Ammon's horn (tissue), 1 donor: ENCODE data around the gene RPL37A.

Source experiments
- DNase-seq: peaks from one replicate; pipeline ENCODE4 v3.0.0-alpha.2; 2016; ENCODE audit warnings: low spot score

Gene RPL37A

GRCh38 chr2:216498379-216499352 lies at the start of gene RPL37A:
Gene RPL37A, plus strand, starts transcription at chr2:216498844. Its CDS starts 31 bp downstream, at chr2:216498875.
- DNase-seq = peak; percentile 97

GRCh38 chr2:216450346-216450745 lies 48.3 kb upstream of the RPL37A start:
- DNase-seq = no peak

- DNase-seq = no peak
These were observed 47.9 kb upstream of the RPL37A start for GRCh38 chr2:216450784-216451183.

GRCh38 chr2:216453955-216454614 lies 44.6 kb upstream of the RPL37A start:
- no peak for DNase-seq

GRCh38 chr2:216463148-216463547 lies 35.5 kb upstream of the RPL37A start:
- DNase-seq = no peak

- no peak for DNase-seq
These were observed 34.4 kb upstream of the RPL37A start for GRCh38 chr2:216464104-216464720.

- no peak for DNase-seq
These were observed 33.0 kb upstream of the RPL37A start for GRCh38 chr2:216465579-216466195.

GRCh38 chr2:216467845-216468244 lies 30.8 kb upstream of the RPL37A start:
- no peak for DNase-seq

GRCh38 chr2:216469661-216470060 lies 29.0 kb upstream of the RPL37A start:
- DNase-seq = no peak

- no peak for DNase-seq
These were observed 25.5 kb upstream of the RPL37A start for GRCh38 chr2:216473187-216473586.

- peak; percentile 58 for DNase-seq
These were observed 23.5 kb upstream of the RPL37A start for GRCh38 chr2:216474925-216475670.

- DNase-seq = no peak
These were observed 22.9 kb upstream of the RPL37A start for GRCh38 chr2:216475767-216476166.

- no peak for DNase-seq
These were observed 21.2 kb upstream of the RPL37A start for GRCh38 chr2:216477283-216478035.

GRCh38 chr2:216478151-216478550 lies 20.5 kb upstream of the RPL37A start:
- peak; percentile 41 for DNase-seq

GRCh38 chr2:216478791-216479190 lies 19.9 kb upstream of the RPL37A start:
- DNase-seq = no peak

GRCh38 chr2:216480221-216480620 lies 18.4 kb upstream of the RPL37A start:
- no peak for DNase-seq

- no peak for DNase-seq
These were observed 16.0 kb upstream of the RPL37A start for GRCh38 chr2:216482640-216483039.

- no peak for DNase-seq
These were observed 13.4 kb upstream of the RPL37A start for GRCh38 chr2:216485237-216485636.

- no peak for DNase-seq
These were observed 12.9 kb upstream of the RPL37A start for GRCh38 chr2:216485745-216486144.

- DNase-seq = no peak
These were observed 12.4 kb upstream of the RPL37A start for GRCh38 chr2:216486271-216486670.

- peak; percentile 43 for DNase-seq
These were observed 11.9 kb upstream of the RPL37A start for GRCh38 chr2:216486708-216487107.
